ENCODE data around the gene WDFY4.

WDFY4 gene

DNA sequence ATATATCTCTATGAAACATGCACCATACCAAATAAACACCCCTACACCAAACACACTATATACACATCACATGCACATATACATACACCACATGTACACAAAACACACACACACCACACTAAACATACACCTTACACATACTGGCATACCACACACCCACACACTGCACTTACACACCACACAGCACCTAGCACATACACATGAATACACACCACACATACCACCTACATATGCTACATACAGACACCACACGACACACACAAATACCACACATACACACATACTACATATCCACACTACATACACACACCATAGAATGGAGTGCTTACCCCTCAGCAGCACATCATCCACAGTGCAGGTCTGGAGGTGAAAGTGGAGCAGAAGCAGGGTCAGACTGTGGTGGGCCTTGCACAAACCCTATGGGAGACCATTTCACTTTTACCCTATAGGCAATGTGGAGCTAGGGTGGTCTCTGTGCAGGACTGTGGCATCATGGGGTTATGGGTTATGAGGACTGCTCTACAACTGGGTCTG lies 64.6 kb downstream of the WDFY4 start:
- Histone ChIP-seq H3K4me3 (no peak overlapping the region), H3K27me3 (no peaks in the 10 kb centered on the region), H3K9me3 (replicated peaks in 1 of 11) (peaks cover 0 to 21% (median 6%) of the 10 kb centered on the region in 11 experiments; a peak in 14 of 22 replicates), H3K9ac (no peak overlapping the region), H3K4me2 (no peak overlapping the region; a peak in 2 of 22 replicates), H3K27ac (no peak overlapping the region), H4K20me1 (peaks cover 0 to 64% (median 5%) of the 10 kb centered on the region in 11 experiments; a peak in 10 of 22 replicates), H3K4me1 (peaks cover 13 to 17% (median 14%) of the 10 kb centered on the region in 10 experiments), H3K36me3 (peaks cover 9 to 95% (median 13%) of the 10 kb centered on the region in 11 experiments; a peak in 15 of 22 replicates)
- no peak for TF ChIP-seq Cebpa-rat (IDR thresholded peaks at IDR 0.05)

DNA sequence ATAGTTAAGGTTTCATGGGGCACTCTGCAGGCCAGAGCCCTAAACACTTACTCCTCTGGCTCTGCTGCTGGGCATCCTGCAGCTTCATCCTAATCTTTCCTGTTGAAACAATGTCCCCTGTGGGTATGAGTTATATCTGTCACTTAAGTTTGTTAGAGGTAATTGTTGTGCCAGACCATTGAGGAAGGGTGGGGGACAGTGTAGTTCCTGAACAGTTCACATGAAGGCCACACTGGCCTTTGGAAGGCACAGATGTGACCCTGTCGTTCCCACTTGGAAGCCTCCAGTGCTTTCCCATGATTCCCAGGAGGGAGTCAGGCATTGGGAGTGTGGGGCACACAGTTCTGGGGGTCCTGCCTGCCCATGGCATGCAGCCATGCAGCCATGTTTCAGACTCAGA lies 65.3 kb downstream of the WDFY4 start:
- Histone ChIP-seq H3K36me3 (peaks cover 9 to 95% (median 13%) of the 10 kb centered on the region in 11 experiments; a peak in 14 of 22 replicates), H3K9me3 (replicated peaks in 1 of 11) (peaks cover 0 to 21% (median 6%) of the 10 kb centered on the region in 11 experiments; a peak in 14 of 22 replicates), H3K27me3 (no peaks in the 10 kb centered on the region), H3K4me3 (no peak overlapping the region), H3K9ac (no peak overlapping the region), H3K4me2 (no peak overlapping the region), H4K20me1 (peaks cover 0 to 71% (median 5%) of the 10 kb centered on the region in 11 experiments; a peak in 10 of 22 replicates), H3K27ac (no peak overlapping the region), H3K4me1 (peaks cover 13 to 17% (median 14%) of the 10 kb centered on the region in 10 experiments)
- TF ChIP-seq Cebpa-rat (IDR thresholded peaks at IDR 0.05), result no peak

DNA sequence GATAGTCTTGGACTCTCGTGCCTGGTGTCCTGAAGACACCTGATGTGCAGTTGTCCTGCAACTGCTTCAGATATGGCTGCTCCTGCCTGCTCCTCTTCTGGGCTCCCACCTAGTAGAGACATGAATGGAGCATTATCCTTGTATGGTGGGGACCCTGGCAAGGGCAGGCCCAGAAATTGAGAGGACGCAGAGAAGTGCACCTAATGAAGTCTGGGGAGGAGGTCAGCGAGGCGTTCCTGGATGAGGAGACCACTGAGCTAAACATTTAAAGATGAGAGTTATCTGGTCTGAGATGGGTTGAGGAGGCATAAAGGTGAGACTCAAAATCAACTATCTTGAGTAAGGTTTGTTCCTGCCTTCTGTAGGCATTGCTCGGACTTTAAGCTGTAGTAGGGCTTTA lies 66.3 kb downstream of the WDFY4 start:
- no peak for TF ChIP-seq Cebpa-rat (IDR thresholded peaks at IDR 0.05)
- Histone ChIP-seq H3K9ac (no peak overlapping the region), H4K20me1 (peaks cover 0 to 76% (median 5%) of the 10 kb centered on the region in 11 experiments; a peak in 10 of 22 replicates), H3K36me3 (peaks cover under 1 to 95% (median 6%) of the 10 kb centered on the region in 11 experiments; a peak in 13 of 22 replicates), H3K27ac (no peak overlapping the region), H3K4me2 (no peak overlapping the region), H3K27me3 (no peaks in the 10 kb centered on the region), H3K4me3 (no peak overlapping the region), H3K9me3 (replicated peaks in 1 of 11) (peaks cover 0 to 12% (median 5%) of the 10 kb centered on the region in 11 experiments; a peak in 11 of 22 replicates), H3K4me1 (peaks cover 13 to 17% (median 14%) of the 10 kb centered on the region in 10 experiments)

DNA sequence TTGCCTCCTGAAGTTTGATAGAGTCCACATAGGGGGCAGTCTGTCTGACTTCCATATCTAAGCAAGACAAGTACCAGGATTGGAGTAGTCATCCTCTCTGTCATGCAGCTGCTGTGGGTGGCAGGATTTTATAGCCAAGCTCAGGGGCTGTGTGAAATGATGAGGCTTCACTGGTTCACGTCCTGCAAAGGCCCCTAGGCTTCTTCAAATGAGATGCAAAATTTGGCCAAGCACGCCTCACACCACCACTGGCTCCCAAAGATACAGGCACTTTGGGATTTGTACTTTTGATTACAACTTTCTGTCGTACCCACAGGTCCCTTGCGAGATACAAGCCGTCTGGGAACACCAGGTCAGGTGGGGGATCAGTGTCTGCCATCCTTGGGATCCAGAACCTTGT lies 67.1 kb downstream of the WDFY4 start:
- H3K4me3 ChIP-seq, result no peak overlapping the region
- peaks cover 0 to 7% (median 4%) of the 10 kb centered on the region in 11 experiments; a peak in 7 of 22 replicates for H3K9me3 ChIP-seq (replicated peaks in 1 of 11)
- H3K9ac ChIP-seq, result no peak overlapping the region
- peaks cover 0 to 90% (median 5%) of the 10 kb centered on the region in 11 experiments; a peak in 11 of 22 replicates for H3K36me3 ChIP-seq
- H3K4me1 ChIP-seq, result peaks cover 13 to 17% (median 14%) of the 10 kb centered on the region in 10 experiments
- no peak overlapping the region for H3K27ac ChIP-seq
- peaks cover 0 to 77% (median 5%) of the 10 kb centered on the region in 11 experiments; a peak in 10 of 22 replicates for H4K20me1 ChIP-seq
- TF ChIP-seq Cebpa-rat (IDR thresholded peaks at IDR 0.05), result no peak
- H3K27me3 ChIP-seq, result no peaks in the 10 kb centered on the region
- no peak overlapping the region for H3K4me2 ChIP-seq

DNA sequence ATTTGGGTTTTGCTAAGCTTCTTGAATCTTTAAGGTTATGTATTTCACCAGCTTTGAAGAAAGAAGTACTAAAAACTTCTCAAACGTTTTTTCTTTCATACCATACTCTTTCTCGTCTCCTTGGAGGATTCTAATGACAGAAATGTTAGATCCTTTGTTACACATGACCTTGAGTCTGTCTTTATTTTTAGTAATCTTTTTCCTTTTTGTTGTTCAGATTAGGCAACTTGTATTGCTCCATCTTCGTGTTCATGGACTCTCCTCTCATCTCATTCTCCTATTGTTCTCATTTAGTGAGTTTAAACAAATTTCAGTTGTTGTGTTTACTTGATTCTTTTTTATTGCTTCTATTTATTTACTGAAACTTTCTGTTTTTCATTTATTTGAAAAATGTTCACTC lies 73.7 kb downstream of the WDFY4 start:
- no peak for TF ChIP-seq Cebpa-rat (IDR thresholded peaks at IDR 0.05)
- Histone ChIP-seq H3K4me1 (peaks cover 10 to 19% (median 13%) of the 10 kb centered on the region in 10 experiments), H3K9me3 (replicated peaks in 1 of 11) (no peaks in the 10 kb centered on the region), H3K27me3 (no peaks in the 10 kb centered on the region), H3K36me3 (peaks cover 0 to 74% (median 24%) of the 10 kb centered on the region in 11 experiments; a peak in 16 of 22 replicates), H3K4me3 (no peak overlapping the region), H3K4me2 (peak overlapping the region in 7 of 11 experiments; percentile 9 to 62 (median 55); a peak in 10 of 22 replicates), H4K20me1 (peaks cover 0 to 60% (median 12%) of the 10 kb centered on the region in 11 experiments; a peak in 12 of 22 replicates), H3K27ac (no peak overlapping the region), H3K9ac (no peak overlapping the region)

DNA sequence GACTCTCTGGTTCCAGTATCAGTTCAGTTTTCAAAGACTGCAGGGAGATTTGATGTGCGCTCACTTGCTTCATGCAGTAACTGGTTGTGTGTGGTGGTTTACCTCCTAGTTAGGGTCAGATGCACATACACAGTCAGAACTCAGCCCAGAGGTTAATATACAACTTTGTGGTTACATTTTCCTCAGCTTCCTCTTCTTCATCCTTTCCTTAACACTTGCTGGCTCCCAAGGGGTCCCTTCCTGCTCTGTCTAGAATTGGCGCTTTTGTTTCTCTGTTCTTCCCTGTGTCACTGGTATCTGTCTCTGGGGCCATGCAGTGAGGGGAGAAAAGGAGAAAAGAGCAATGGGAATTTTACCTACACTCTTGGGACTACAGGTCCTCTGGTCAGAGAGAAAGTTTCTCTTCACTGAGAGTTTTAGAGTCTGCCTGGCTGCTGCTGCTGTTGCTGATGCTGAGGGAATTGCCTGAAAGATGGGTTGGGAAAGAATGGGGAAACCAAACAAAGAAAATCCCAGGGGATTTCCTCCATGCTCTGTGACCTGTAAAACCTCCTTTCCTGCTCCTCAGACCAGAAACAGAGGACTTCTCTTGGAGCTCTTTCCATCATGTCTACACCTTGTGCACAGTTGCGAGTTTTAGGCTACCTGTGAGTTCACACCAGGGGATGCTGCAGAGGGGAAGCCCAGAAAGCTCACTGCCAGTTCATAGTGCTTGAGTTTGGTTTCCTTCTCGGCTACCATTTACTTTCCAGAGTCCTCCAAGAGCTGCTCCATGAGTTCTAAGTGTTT lies 74.6 kb downstream of the WDFY4 start:
- Histone ChIP-seq H3K9me3 (replicated peaks in 1 of 11) (no peaks in the 10 kb centered on the region), H4K20me1 (peaks cover 0 to 54% (median 12%) of the 10 kb centered on the region in 11 experiments; a peak in 12 of 22 replicates), H3K27me3 (no peaks in the 10 kb centered on the region), H3K4me3 (no peak overlapping the region), H3K27ac (no peak overlapping the region), H3K36me3 (peaks cover 0 to 74% (median 25%) of the 10 kb centered on the region in 11 experiments; a peak in 16 of 22 replicates), H3K4me1 (peaks cover 10 to 19% (median 13%) of the 10 kb centered on the region in 10 experiments), H3K4me2 (peak overlapping the region; percentile 9 to 64 (median 55); a peak in 21 of 22 replicates), H3K9ac (no peak overlapping the region)
- no peak for TF ChIP-seq Cebpa-rat (IDR thresholded peaks at IDR 0.05)

DNA sequence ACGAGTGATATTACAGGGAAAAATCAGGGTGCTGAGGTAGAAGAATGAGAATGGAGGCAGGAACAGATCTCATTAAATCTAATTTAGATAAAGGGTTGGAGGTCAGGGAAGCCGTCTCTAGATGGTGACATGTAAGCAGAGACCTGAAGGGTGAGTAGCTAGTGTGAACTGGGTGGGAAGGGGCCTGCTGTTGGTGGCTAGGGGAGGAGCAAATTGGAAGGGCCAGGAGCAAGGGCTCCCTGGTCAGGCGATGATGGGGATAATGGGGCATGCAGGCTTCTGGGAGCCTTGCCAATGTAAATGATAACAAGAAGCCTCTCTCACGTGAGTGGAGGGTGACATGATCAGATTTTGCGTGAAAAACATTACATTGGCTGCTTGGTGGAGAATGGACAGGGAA lies 76.3 kb downstream of the WDFY4 start:
- no peaks in the 10 kb centered on the region for H3K27me3 ChIP-seq
- no peak for TF ChIP-seq Cebpa-rat (IDR thresholded peaks at IDR 0.05)
- peaks cover 0 to 74% (median 25%) of the 10 kb centered on the region in 11 experiments; a peak in 16 of 22 replicates for H3K36me3 ChIP-seq
- no peak overlapping the region for H3K27ac ChIP-seq
- no peaks in the 10 kb centered on the region for H3K9me3 ChIP-seq (replicated peaks in 1 of 11)
- H3K4me2 ChIP-seq, result no peak overlapping the region
- peaks cover 10 to 19% (median 13%) of the 10 kb centered on the region in 10 experiments for H3K4me1 ChIP-seq
- peaks cover 0 to 47% (median 12%) of the 10 kb centered on the region in 11 experiments; a peak in 12 of 22 replicates for H4K20me1 ChIP-seq
- H3K9ac ChIP-seq, result no peak overlapping the region
- H3K4me3 ChIP-seq, result no peak overlapping the region

DNA sequence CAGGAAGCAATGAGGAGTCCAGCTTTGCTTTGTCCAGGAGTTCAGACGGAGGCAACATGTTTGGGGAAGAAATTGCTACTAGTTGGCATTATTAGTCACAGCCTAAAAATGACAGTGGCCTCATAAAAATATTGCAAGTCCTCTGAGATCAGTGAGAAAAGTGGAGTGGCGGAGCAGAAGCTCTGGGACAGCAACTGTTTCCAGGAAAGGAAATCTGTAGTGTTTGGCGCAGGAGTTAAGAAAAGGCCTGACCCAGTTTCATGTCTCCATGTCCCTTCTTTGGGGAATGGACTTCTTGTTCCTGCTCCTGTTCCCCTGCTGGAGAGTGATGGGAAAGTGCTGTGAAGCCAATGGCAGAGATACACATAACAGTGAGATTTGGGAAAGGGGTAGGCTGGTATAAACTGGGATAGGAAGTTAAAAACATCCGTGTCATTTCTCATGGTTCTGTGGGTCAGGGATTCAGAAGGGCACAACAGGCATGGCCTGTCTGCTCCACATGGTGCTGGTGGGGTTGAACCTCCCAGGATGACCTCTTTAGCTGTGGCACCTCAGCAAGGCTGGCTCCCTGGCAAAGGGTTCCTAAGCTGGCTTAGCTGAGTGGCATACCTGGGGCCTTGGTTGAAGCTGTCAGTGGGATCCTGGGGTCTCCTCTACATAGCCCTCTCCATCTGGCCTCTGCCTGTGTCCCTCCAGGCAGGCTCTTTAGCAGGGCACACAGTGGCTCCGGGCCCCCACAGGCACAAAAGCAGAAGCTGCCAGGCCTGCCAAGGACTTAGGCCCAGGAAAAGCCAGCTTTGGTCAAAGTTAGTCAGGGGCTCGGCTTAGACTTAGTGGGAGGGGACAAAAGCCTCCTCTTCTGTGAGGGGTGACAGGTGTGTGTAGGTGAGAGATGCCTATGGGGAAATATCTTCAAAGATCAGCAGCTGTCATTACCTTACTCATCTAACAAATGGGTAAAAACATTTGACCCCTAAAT lies 77.7 kb downstream of the WDFY4 start:
- Histone ChIP-seq H3K27ac (no peak overlapping the region), H3K4me2 (no peak overlapping the region), H4K20me1 (peaks cover 0 to 40% (median 12%) of the 10 kb centered on the region in 11 experiments; a peak in 12 of 22 replicates), H3K36me3 (peaks cover 0 to 83% (median 25%) of the 10 kb centered on the region in 11 experiments; a peak in 16 of 22 replicates), H3K9ac (no peak overlapping the region), H3K27me3 (no peaks in the 10 kb centered on the region), H3K4me3 (no peak overlapping the region), H3K9me3 (replicated peaks in 1 of 11) (no peaks in the 10 kb centered on the region), H3K4me1 (peaks cover 10 to 19% (median 13%) of the 10 kb centered on the region in 10 experiments)
- no peak for TF ChIP-seq Cebpa-rat (IDR thresholded peaks at IDR 0.05)
